LoVo (cell line): ENCODE measurements around the gene PIK3C3.
A peak's percentile ranks its signal among the peaks of the same experiment; 100 is the strongest.
"Not testable (repeated sequence)": the region's sequence is repeated elsewhere in the genome, so short reads cannot be mapped to it uniquely, and the experiment has no call there.

ENCODE experiments used
- DNase-seq: peaks from one replicate; pipeline ENCODE4 v3.0.0-alpha.2; 2016; ENCODE audit warnings: low spot score

The PIK3C3 gene

GRCh38 chr18:42024131-42024530, 69.1 kb downstream of the PIK3C3 start:
- no peak for DNase-seq

- no peak for DNase-seq
These were observed 70.5 kb downstream of the PIK3C3 start for GRCh38 chr18:42025491-42025890.

- no peak for DNase-seq
These were observed 71.1 kb downstream of the PIK3C3 start for GRCh38 chr18:42025974-42026625.

- peak; percentile 9 for DNase-seq
These were observed 73.3 kb downstream of the PIK3C3 start for GRCh38 chr18:42028247-42028832.

- no peak for DNase-seq
These were observed 74.1 kb downstream of the PIK3C3 start for GRCh38 chr18:42029092-42029491.

GRCh38 chr18:42030586-42031182, 75.7 kb downstream of the PIK3C3 start:
- DNase-seq = no peak

- DNase-seq = no peak
These were observed 77.4 kb downstream of the PIK3C3 start for GRCh38 chr18:42032447-42032846.

GRCh38 chr18:42033137-42033810, 78.2 kb downstream of the PIK3C3 start:
- DNase-seq = no peak

GRCh38 chr18:42038936-42039335, 83.9 kb downstream of the PIK3C3 start:
- no peak for DNase-seq

- DNase-seq = no peak
These were observed 84.4 kb downstream of the PIK3C3 start for GRCh38 chr18:42039396-42039795.

GRCh38 chr18:42041793-42042192, 86.8 kb downstream of the PIK3C3 start:
- DNase-seq = no peak

- no peak for DNase-seq
These were observed 90.3 kb downstream of the PIK3C3 start for GRCh38 chr18:42045346-42045745.

- DNase-seq = no peak
These were observed 92.7 kb downstream of the PIK3C3 start for GRCh38 chr18:42047721-42048120.

- DNase-seq = no peak
These were observed 93.1 kb downstream of the PIK3C3 start for GRCh38 chr18:42048158-42048557.

GRCh38 chr18:42049536-42049935, 94.5 kb downstream of the PIK3C3 start:
- not testable (repeated sequence) for DNase-seq

GRCh38 chr18:42051411-42051810, 96.4 kb downstream of the PIK3C3 start:
- no peak for DNase-seq

- DNase-seq = no peak
These were observed 97.2 kb downstream of the PIK3C3 start for GRCh38 chr18:42052122-42052708.

- peak; percentile 58 for DNase-seq
These were observed 98.3 kb downstream of the PIK3C3 start for GRCh38 chr18:42053188-42053781.

- DNase-seq = no peak
These were observed 109.1 kb downstream of the PIK3C3 start for GRCh38 chr18:42064109-42064508.

- no peak for DNase-seq
These were observed 112.5 kb downstream of the PIK3C3 start for GRCh38 chr18:42067518-42067917.

- DNase-seq = no peak
These were observed 113.0 kb downstream of the PIK3C3 start for GRCh38 chr18:42068030-42068429.

- DNase-seq = no peak
These were observed 114.0 kb downstream of the PIK3C3 start for GRCh38 chr18:42069036-42069435.
